A673 (cell line): ENCODE measurements around the gene SH3GL3. TPM values are rescaled to one million over a fixed set of nuclear protein-coding genes. Genes with fewer than 3 reads are reported as not detected.

Experiments
- BruUV-seq: library from RNA; stranded (reverse); fragments of 400-500 nt; replicated peaks from 2 replicates; lab custom pipeline; 2021; lab: Mats Ljungman, UMichigan
- CTCF ChIA-PET: fragments of 300-600 bp; sonication (Branson Sonifier 250); formaldehyde crosslinking; loops from one replicate; lab custom pipeline; 2022; ENCODE audit warnings: antibody characterized with exemption; lab: Charles Lee
- POLR2A ChIA-PET: fragments of 300-600 bp; sonication (Branson Sonifier 250); formaldehyde crosslinking; loops from one replicate; lab custom pipeline; 2022; ENCODE audit warnings: antibody characterized with exemption; ENCODE audit not compliant: low non-redundant PET; lab: Charles Lee
- DNase-seq: peaks from one replicate; pipeline ENCODE4 v3.0.0-alpha.2; 2015; ENCODE audit warnings: low spot score
- H3K27ac ChIP-seq: fragments of 200-600 bp; sonication (generic); 2 replicates; pipeline ENCODE4 v1.5.1; 2016; ENCODE audit warnings: mixed run types, low read depth, mild to moderate bottlenecking, mixed read lengths, antibody characterized with exemption, low read length; ENCODE audit not compliant: poor library complexity, severe bottlenecking
- H3K27me3 ChIP-seq: fragments of 200-600 bp; sonication (generic); replicated peaks from 2 replicates; pipeline ENCODE4 v1.6.1; 2017; ENCODE audit warnings: mixed run types, low read depth, mild to moderate bottlenecking, mixed read lengths, antibody characterized with exemption, low read length; ENCODE audit not compliant: insufficient read depth, poor library complexity
- H3K36me3 ChIP-seq: fragments of 200-600 bp; sonication (generic); 2 replicates; pipeline ENCODE4 v1.6.1; 2016; ENCODE audit warnings: mixed run types, mild to moderate bottlenecking, mixed read lengths, antibody characterized with exemption, low read length; ENCODE audit not compliant: insufficient read depth, poor library complexity, severe bottlenecking
- H3K4me1 ChIP-seq: fragments of 200-600 bp; sonication (generic); 2 replicates; pipeline ENCODE4 v1.6.1; 2017; ENCODE audit warnings: mixed run types, mild to moderate bottlenecking, mixed read lengths, antibody characterized with exemption, low read length; ENCODE audit not compliant: insufficient read depth, poor library complexity, severe bottlenecking
- H3K4me3 ChIP-seq: fragments of 200-600 bp; sonication (generic); 2 replicates; pipeline ENCODE4 v1.5.1; 2016; ENCODE audit warnings: low read depth, mixed run types, mild to moderate bottlenecking, mixed read lengths, low read length; ENCODE audit not compliant: poor library complexity, severe bottlenecking
- H3K9me3 ChIP-seq: fragments of 200-600 bp; sonication (generic); 2 replicates; pipeline ENCODE4 v1.6.1; 2016; ENCODE audit warnings: mixed run types, low read depth, mild to moderate bottlenecking, mixed read lengths, antibody characterized with exemption, low read length; ENCODE audit not compliant: poor library complexity, severe bottlenecking
- CTCF ChIP-seq: fragments of 300-800, 200-600 bp; sonication (generic); conservative IDR thresholded peaks from 2 replicates; pipeline ENCODE4 v1.5.1; 2017; ENCODE audit warnings: low read depth, mild to moderate bottlenecking, antibody characterized with exemption, low read length, moderate library complexity, mixed read lengths
- EZH2 ChIP-seq: fragments of 200-600 bp; sonication (generic); IDR thresholded peaks from 2 replicates; pipeline ENCODE4 v1.6.1; 2017; ENCODE audit warnings: borderline replicate concordance, low read depth, mild to moderate bottlenecking, mixed read lengths, antibody characterized with exemption, low read length; ENCODE audit not compliant: poor library complexity, severe bottlenecking
- intact Hi-C: fragments of 100-400 bp; cut with micrococcal nuclease; formaldehyde crosslinking; loops from one replicate; pipeline ENCODE4 v1.10.0; 2022; ENCODE audit not compliant: unreplicated experiment
- total RNA-seq: library from RNA; stranded (reverse); gene quantifications from 2 replicates; pipeline ENCODE4 v1.2.3, GENCODE V29; 2021

SH3GL3 gene
- total RNA-seq, 1 experiment from 2014 or later = 25.6 TPM

GRCh38 chr15:83489690-83490089 is 42.5 kb downstream of the SH3GL3 start:
- Histone ChIP-seq H3K36me3 (no peaks in the 10 kb centered on the region), H3K4me3 (no peak overlapping the region), H3K27ac (no peak overlapping the region), H3K27me3 (no peaks in the 10 kb centered on the region), H3K9me3 (peaks cover 5% of the 10 kb centered on the region), H3K4me1 (no peaks in the 10 kb centered on the region)
- intact Hi-C loops = no loop called here
- TF ChIP-seq EZH2 (no peak), CTCF (no peak)
- POLR2A ChIA-PET = no interaction called here
- DNase-seq = no peak
- CTCF ChIA-PET = no interaction called here
- BruUV-seq = no TSS peak

DNA sequence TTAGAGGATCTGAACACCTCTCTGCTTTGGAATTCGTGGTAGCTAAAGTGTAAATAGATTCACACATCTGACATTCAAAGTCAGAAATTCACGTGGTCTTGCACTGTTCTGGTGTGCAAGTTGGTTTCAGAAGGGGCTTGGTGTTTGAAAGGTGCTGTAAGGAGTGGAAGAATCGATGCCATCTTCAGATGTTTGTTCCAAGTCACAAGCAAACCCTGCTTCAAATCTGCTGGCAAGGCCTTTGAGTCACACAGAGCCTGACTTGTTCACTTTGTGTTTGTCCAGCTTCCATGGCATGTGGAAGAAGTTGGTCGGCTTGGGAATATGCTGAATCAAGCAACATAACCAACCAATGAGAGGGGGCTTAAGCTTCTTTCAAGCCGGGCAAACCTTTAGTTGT is 44.3 kb downstream of the SH3GL3 start:
- Histone ChIP-seq H3K27me3 (no peaks in the 10 kb centered on the region), H3K9me3 (peaks cover under 1% of the 10 kb centered on the region), H3K27ac (no peak overlapping the region), H3K4me3 (no peak overlapping the region), H3K36me3 (no peaks in the 10 kb centered on the region), H3K4me1 (no peaks in the 10 kb centered on the region)
- ChIA-PET CTCF (no interaction called here), POLR2A (no interaction called here)
- intact Hi-C loops = no loop called here
- BruUV-seq = no TSS peak
- DNase-seq = no peak
- no peak for TF ChIP-seq EZH2
- TF ChIP-seq CTCF = no peak

DNA sequence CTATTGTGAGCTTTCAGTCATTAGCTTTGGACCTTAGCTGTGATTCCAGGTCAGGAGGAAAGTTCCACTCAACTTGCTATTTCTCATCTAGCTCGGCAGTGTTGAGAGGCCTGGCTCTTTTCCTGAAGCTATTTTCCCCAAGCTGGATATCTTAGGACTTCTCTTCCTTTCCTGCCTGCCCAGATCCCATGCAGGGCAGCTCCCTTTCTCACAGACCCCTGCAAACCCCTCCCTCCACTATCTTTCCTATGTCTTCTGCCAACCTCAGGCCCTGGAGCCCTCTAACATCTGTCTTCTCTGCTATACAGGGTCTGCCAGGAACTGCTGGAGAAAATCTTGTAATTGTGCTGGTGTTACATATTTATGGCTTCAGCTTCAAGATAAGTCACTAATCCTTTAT is 49.6 kb downstream of the SH3GL3 start:
- no peaks in the 10 kb centered on the region for H3K9me3 ChIP-seq
- ChIA-PET CTCF (no interaction called here), POLR2A (no interaction called here)
- H3K27ac ChIP-seq = no peak overlapping the region
- H3K27me3 ChIP-seq = no peaks in the 10 kb centered on the region
- H3K4me1 ChIP-seq = peaks cover 3% of the 10 kb centered on the region
- intact Hi-C loops = no loop called here
- no peaks in the 10 kb centered on the region for H3K36me3 ChIP-seq
- no peak overlapping the region for H3K4me3 ChIP-seq
- peak; percentile 24 for DNase-seq
- no TSS peak for BruUV-seq
- no peak for TF ChIP-seq EZH2
- TF ChIP-seq CTCF = no peak
